Measurements from ENCODE around the gene PLD4. TPM values are rescaled to one million over a fixed set of nuclear protein-coding genes. Genes with fewer than 3 reads are reported as not detected.
"Not testable (repeated sequence)": the region's sequence is repeated elsewhere in the genome, so short reads cannot be mapped to it uniquely, and the experiment has no call there.

PLD4 gene
- polyA plus RNA-seq, 3 donors, result 2.6 to 3.2 (median 3.2) TPM

GRCh38 chr14:104951863-104952657 lies 27.4 kb downstream of the PLD4 start:
- DNase-seq (ENCODE audit: low read depth in 3 of 3, low spot score in 2 of 3), result not testable (repeated sequence)

DNA sequence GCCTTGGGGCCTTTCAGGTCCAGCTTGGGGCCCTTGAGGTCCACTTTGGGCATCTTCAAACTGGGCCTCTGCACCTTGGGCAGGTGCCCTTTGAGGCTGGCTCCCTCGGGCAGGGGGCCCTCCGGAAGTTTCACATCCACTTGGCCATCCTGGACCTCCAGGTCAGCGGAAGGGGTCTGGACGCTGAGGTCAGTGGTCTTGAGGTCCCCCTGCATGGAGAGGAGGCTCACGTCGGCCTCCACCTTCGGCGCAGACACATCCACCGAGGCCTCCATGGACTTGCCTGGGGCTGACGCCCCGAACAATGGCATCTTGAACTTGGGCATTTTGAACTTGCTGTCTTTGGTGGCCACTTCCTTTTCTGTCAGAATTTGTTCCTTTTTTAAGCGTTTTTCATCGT lies 28.4 kb downstream of the PLD4 start:
- DNase-seq (ENCODE audit: low read depth in 3 of 3, low spot score in 2 of 3), result no peak

DNA sequence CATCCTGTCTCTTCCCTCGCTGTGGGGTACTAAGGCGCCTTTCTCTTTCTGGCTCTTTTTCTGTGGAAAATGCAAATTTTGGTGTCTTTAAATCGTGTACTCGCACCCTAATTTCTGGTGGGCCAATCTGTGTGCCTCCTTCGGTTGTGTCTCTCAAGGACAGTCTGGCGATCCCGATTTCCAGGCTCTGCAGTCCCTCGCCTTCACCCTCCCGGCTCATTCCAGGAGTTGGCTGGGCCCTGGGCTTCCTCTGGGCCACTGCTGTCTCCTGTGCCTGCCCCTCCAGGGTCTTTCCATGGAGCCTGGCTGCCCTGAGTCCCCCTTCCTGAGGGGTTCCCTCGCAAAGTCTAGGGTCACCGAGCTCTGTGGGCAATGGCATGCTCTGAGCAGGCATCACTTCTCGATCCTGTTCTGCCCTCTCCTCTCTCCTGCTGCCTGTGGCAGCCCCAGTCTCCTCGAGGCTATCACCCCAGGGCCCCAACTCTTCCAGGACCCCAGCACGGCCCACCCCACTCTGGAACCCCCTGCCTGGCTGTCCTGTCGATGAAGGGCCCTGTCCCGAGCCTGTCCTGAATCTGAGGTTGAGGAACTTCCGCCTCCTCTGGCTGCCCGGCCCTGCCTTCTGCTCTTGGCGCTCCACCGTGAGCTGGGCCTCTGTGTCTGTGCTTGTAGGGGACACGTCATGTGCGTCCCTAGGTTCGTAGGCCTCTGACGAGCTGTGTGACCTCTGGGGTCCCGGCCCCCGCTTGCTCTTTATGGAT lies 29.4 kb downstream of the PLD4 start:
- no peak for DNase-seq (ENCODE audit: low read depth in 3 of 3, low spot score in 2 of 3)

- DNase-seq (ENCODE audit: low read depth in 3 of 3, low spot score in 2 of 3), result no peak
Measured at GRCh38 chr14:104954746-104955395, 30.2 kb downstream of the PLD4 start.

DNA sequence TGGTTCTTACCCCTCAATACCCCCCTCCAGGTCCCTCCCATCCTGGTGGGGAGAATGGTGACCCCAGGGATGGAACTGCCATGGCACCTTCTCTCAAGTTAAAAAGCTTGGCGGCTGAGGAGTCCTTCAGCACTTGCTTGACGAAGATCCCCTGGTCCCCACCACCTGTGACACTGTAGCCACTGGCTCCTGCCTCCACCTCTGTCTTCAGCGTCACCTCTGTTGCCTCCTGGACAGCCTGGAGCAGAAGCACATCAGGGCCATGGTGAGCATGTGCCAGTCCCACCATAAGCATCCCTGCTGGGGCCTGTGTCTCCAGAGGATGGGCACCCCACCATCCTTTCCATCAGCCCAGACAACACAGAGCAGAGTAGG lies 30.7 kb downstream of the PLD4 start:
- DNase-seq (ENCODE audit: low read depth in 3 of 3, low spot score in 2 of 3), result no peak

DNA sequence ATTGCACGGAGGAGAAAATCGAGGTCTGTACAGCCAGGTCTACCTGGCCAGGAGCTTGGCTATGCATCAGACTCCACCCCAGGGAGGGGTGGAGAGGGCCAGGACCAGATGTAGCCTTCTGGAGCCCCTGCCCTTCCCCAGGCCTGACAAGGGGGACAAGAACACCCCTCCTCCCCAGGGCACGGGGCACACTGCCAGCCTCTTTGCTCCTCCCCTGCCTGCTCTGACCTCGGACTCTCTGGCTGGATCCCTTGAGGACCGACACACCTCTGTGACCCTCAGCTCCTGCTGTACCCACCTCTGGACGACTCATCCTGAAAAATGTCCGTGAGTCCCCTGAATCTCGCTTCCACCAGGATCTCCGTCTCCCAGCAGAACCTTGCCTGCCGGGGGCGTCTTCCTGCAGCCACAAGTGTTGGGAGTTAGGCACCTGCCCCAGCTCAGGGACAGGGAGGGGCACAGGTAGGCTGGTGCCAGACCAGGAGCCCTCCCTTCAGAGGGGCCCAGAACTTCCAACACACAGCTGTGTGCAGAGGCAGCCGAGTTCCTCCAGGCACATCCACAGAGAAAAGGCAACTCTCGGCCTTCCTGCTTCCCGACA lies 31.7 kb downstream of the PLD4 start:
- no peak for DNase-seq (ENCODE audit: low read depth in 3 of 3, low spot score in 2 of 3)

GRCh38 chr14:104957146-104958113 lies 32.8 kb downstream of the PLD4 start:
- no peak for DNase-seq (ENCODE audit: low read depth in 3 of 3, low spot score in 2 of 3)

- DNase-seq (ENCODE audit: low read depth in 3 of 3, low spot score in 2 of 3), result no peak
Measured at GRCh38 chr14:104964546-104964945, 39.9 kb downstream of the PLD4 start.

DNA sequence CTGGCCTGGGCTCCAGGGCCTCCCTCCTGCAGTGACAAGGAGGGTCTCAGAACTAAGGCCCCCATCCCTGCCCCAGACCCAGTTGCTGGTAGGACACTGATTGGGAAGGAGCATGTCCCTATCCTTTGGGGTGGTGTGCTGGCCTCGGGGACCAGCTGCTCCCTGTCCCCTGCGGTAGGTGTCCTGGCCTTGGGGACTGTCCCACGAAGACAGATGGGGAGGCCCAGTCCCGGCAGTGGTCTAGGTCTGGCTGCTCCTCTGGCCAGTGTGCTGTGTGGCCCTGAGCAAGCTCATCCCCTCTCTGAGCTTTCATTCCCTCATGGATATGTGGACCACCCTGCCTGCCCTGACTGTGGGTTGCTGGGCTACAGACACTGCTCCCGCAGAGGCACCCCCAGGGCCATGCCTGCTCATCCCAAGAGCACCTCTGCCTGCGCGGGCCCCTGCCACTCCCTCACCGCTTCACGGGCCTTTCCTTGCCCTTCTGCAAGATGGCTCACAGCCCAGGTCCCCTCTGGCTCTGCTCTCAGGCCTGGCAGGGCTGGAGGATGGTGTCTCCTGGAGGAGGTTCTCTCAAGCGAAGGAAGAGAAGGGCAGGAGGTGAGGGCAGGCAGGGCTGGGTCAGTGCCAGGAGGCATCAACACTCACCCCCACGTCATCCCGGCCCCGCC lies 41.0 kb downstream of the PLD4 start:
- DNase-seq (ENCODE audit: low read depth in 3 of 3, low spot score in 2 of 3), result no peak

DNA sequence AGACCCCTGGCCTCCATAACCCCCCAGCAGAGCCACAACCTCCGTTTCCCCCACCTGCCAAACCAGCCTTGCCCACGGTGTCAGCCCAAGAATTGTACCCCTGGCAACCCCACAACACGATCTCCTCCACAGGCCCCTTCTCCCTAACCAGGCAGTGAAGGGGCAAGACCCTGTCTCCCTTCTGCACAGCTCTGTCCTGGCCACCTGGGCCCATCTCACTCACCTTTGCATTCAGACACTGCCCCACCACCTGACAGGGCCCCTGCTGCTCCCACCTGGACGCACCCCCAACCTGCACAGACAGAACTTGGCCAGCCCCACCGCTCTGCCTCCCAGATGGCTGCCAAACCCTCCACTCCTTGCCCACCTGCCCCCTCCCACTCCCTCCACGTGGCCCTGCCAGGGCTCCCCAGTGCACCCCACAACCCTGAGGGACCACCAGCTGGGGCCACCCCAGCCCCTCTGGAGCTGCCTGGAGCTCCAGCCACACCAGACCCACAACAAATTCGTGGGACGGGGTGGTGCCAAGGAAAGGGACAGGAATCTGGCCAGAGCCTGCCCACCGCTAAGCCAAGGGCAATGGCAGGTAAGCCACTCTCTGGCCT lies 41.7 kb downstream of the PLD4 start:
- DNase-seq (ENCODE audit: low read depth in 3 of 3, low spot score in 2 of 3), result no peak

DNA sequence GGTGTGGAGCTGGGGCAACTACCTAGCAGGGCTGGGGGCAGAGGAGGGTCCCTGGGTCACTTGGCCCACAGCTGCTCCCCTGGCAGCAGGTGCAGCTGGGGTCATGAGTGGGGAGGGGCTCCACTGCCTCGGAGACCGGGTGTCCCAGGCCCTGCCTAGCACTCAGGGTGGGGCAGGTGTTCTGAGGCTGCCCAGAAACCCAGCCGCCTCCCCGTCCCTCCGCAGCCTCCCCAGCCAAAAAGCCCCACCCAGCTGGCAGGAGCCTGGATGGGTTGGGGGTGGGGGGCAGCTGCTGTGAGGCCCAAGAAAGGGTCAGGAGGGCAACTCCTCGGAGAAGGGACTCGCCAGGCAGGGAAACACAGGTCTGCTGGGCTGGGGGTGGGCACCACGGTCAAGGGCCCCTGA lies 42.3 kb downstream of the PLD4 start:
- no peak for DNase-seq (ENCODE audit: low read depth in 3 of 3, low spot score in 2 of 3)

DNA sequence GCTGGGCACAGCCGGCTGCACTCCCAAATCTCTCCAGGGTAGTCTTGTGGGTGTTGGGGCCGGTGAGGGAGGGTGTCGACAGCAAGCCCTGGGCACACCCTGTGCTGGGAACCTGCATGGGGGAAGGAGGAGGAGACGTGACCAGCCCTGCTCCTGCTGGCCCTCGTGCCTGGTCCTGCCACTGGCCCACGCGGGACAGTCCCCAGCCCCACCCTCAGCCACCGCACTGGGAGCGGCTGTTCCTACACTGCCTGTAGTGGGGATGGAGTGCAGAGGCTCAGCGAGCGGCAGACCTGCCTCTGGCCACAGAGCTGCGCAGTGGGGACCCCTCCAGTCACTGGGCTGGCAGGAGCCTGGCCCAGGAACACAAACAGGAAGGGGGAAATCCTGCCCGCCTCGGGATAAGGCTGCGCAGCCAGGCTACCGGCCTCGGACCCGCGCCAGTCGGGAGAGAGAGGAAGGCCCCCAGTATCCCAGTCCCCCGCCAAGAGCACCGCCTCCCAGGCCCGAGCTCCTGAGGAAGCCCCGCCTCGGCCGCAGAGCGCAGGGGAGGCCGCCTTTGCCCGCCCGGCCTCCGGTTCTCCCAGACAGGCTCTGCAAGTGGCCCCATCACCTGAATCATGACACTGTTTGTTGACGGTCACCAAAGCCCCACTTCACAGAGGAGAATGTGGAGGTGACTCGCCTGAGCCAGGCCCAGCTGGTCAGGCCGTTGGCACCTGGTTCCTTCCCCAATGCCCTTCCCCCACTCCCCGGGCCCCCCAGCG lies 42.9 kb downstream of the PLD4 start:
- DNase-seq (ENCODE audit: low read depth in 3 of 3, low spot score in 2 of 3), result no peak

GRCh38 chr14:104968153-104968527 lies 43.5 kb downstream of the PLD4 start:
- DNase-seq (ENCODE audit: low read depth in 3 of 3, low spot score in 2 of 3), result no peak

DNA sequence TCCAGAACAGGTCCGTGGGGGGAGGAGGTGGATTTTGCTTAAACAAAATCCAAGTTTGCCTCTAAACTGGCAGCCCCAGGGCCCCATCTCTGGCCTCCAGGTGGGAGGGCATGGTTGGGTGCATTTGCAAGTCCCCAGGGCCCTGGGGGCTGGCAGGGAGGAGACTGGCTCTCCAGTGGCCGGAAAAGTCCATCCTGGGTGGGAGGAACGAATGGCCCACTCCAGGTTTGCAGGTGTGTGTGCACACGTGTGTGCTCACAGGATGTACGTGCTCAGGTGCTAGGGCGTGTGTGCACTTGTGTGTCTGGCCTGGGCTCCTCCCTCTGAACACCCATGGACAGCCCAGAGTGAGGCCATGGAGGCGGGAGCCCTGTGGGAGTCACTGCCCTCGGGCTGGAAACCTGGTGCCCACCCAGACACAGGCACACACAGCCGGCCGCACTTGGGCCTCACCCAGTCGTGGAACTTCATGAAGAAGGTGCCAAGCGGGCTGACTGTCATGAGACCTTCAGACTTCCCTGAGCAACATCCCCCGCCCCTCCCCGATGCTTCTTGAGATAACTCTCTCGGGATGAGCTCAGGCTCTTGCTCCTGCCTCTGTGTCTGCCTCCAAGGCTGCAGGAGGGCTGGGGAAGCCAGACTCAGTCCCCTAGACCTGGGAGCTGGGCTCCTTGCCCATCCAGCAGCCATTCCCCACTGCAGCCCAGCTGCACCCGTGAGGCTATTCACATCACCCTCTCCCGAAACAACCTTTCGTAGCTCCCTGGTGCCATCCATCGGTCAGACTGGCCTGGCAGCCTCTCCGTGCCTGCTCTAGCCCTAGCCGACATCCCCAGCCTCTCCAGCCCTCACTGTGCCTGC lies 44.1 kb downstream of the PLD4 start:
- no peak for DNase-seq (ENCODE audit: low read depth in 3 of 3, low spot score in 2 of 3)

DNA sequence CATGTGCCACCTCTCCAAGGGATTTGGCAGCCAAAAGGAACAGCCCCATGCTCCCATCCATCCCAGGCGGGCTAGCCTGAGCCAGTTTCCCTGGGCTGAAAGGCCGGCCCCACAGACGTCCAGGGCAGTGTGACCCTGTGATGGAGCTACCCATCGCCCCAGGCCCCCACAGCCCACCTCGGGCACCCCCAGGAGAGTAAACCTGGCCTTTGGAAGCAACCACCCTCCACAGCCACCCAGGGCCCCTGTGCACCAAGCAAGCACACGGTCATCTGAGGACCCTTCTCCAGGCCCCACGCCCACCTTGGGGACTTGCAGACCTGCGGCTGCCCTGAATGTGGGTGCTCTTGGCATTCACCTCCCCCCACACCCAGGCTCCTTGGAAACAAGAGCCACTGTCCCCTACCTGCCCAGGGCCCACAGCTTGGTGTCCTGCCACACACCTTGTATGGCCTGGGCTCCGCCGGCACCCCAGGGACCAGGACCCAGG lies 45.1 kb downstream of the PLD4 start:
- DNase-seq (ENCODE audit: low read depth in 3 of 3, low spot score in 2 of 3), result no peak

GRCh38 chr14:104970231-104971068 lies 45.8 kb downstream of the PLD4 start:
- DNase-seq (ENCODE audit: low read depth in 3 of 3, low spot score in 2 of 3), result no peak

Data from right renal cortex interstitium (tissue), 3 donors.